K562 (cell line): ENCODE measurements around the gene ZNF837. TPM values are rescaled to one million over a fixed set of nuclear protein-coding genes. Genes with fewer than 3 reads are reported as not detected.

Source experiments
- ARID1B ChIP-seq: fragments of 450-650 bp; IDR thresholded peaks from 2 replicates; pipeline ENCODE4 v1.6.1; 2016; ENCODE audit warnings: antibody characterized with exemption, mild to moderate bottlenecking, inconsistent platforms
- FOXP1 ChIP-seq: sonication (generic); formaldehyde crosslinking; IDR thresholded peaks from 2 replicates; pipeline ENCODE4 v1.8.0; 2022; ENCODE audit warnings: mild to moderate bottlenecking, missing genetic modification reagents
- L3MBTL2 ChIP-seq: fragments of 450-650 bp; IDR thresholded peaks from 2 replicates; pipeline ENCODE4 v1.6.1; 2016; ENCODE audit warnings: mild to moderate bottlenecking, moderate library complexity
- MTA3 ChIP-seq: fragments of 450-650 bp; formaldehyde crosslinking; IDR thresholded peaks from 2 replicates; pipeline ENCODE4 v1.6.1; 2017; ENCODE audit warnings: mild to moderate bottlenecking, borderline replicate concordance
- NR4A1 ChIP-seq, 2 experiments: fragments of 250-450 bp in 1 of 2; fragments of 450-650 bp in 1 of 2; sonication (Bioruptor Pico) in 1 of 2; IDR thresholded peaks; 2 replicates each; pipeline versions ENCODE4 v1.4.0 to v1.6.1; 2016 to 2020; ENCODE audit warnings: mild to moderate bottlenecking in 2 of 2, missing compliant biosample characterization in 1 of 2, missing genetic modification characterization in 1 of 2, moderate library complexity in 1 of 2
- RBM25 ChIP-seq: fragments of 200-400 bp; formaldehyde crosslinking; IDR thresholded peaks from 2 replicates; pipeline ENCODE4 v1.6.1; 2018; ENCODE audit warnings: low read length, low read depth, moderate library complexity; ENCODE audit not compliant: severe bottlenecking
- SREBF1 ChIP-seq: fragments of 150-350 bp; IDR thresholded peaks from 2 replicates; pipeline ENCODE4 v1.6.1; 2014; ENCODE audit warnings: antibody characterized with exemption, low read depth, low read length, borderline replicate concordance
- U2AF2 ChIP-seq: fragments of 200-400 bp; formaldehyde crosslinking; optimal IDR thresholded peaks from 2 replicates; pipeline ENCODE3; 2017; ENCODE audit warnings: low read depth, mild to moderate bottlenecking, low read length
- ZKSCAN3 ChIP-seq: fragments of 250-450 bp; sonication (Bioruptor Pico); IDR thresholded peaks from 2 replicates; pipeline ENCODE4 v1.4.0; 2020
- ZNF316 ChIP-seq: fragments of 450-650 bp; IDR thresholded peaks from 2 replicates; pipeline ENCODE4 v1.6.1; 2016
- ZNF707 ChIP-seq: fragments of 250-450 bp; sonication (Bioruptor Pico); conservative IDR thresholded peaks from 2 replicates; pipeline ENCODE4 v1.8.0; 2022; ENCODE audit warnings: inconsistent platforms, mild to moderate bottlenecking, moderate library complexity
- polyA plus RNA-seq, 8 experiments: library from polyadenylated mRNA; depleted of rRNA in 4 of 8; stranded (reverse) in 5 of 8; unstranded in 3 of 8; fragments of >200 nt; fragmentation: Nextera tagmentation in 2 of 8; fragmentation: Illumina TruSeq in 1 of 8; extraction: Ambion mirVana in 2 of 8; extraction: Trizol in 1 of 8; gene quantifications; 2 replicates each; pipeline versions ENCODE4 v1.2.1 to v1.2.3, GENCODE V29; 2011 to 2014; ENCODE audit warnings: inconsistent platforms in 1 of 8, missing spikeins in 1 of 8
- total RNA-seq, 7 experiments: library from RNA; depleted of rRNA in 6 of 7; stranded (reverse); fragments of >200 nt in 6 of 7; fragmentation: Illumina TruSeq in 2 of 7; extraction: Trizol in 2 of 7; gene quantifications; 2 replicates each; pipeline versions ENCODE4 v1.2.1 to v1.2.3, GENCODE V29; 2011 to 2021; ENCODE audit warnings: low replicate concordance in 1 of 7
- TF ChIP-seq, protein P1 (sequence below): fragments of 250-450 bp; sonication (Bioruptor Pico); IDR thresholded peaks from 2 replicates; pipeline ENCODE4 v1.4.0; 2020; ENCODE audit warnings: mild to moderate bottlenecking, moderate library complexity
- TF ChIP-seq, protein P2 (sequence below): fragments of 250-450 bp; sonication (Bioruptor Pico); IDR thresholded peaks from 2 replicates; pipeline ENCODE4 v1.5.0; 2021; ENCODE audit warnings: mild to moderate bottlenecking, moderate library complexity
- TF ChIP-seq, protein P3 (sequence below): fragments of 450-650 bp; formaldehyde crosslinking; IDR thresholded peaks from 2 replicates; pipeline ENCODE4 v1.4.0; 2022; ENCODE audit warnings: missing genetic modification characterization
- TF ChIP-seq, protein P4 (sequence below), 2 experiments: fragments of 450-650 bp in 1 of 2; IDR thresholded peaks; 2 replicates each; pipeline ENCODE4 v1.6.1; 2011 to 2017; ENCODE audit warnings: low read depth in 2 of 2, antibody characterized with exemption in 1 of 2, borderline replicate concordance in 1 of 2, low read length in 1 of 2, mild to moderate bottlenecking in 1 of 2, mixed read lengths in 1 of 2; ENCODE audit not compliant: control insufficient read depth in 1 of 2

ZNF837 gene
- total and polyA plus RNA-seq, 9 of the 15 experiments (the other 6 are each of a cell fraction or from before 2014, with no cell fraction given), result 0.11 to 2.1 (median 0.57) TPM; not detected in 4

- TF ChIP-seq RBM25, result peak; percentile 62
- TF ChIP-seq NR4A1 (CRISPR knock-in tag; IDR thresholded peaks at IDR 0.05), result no peak
- no peak for TF ChIP-seq NR4A1 (tag; IDR thresholded peaks at IDR 0.05)
- TF ChIP-seq, protein P1, sequence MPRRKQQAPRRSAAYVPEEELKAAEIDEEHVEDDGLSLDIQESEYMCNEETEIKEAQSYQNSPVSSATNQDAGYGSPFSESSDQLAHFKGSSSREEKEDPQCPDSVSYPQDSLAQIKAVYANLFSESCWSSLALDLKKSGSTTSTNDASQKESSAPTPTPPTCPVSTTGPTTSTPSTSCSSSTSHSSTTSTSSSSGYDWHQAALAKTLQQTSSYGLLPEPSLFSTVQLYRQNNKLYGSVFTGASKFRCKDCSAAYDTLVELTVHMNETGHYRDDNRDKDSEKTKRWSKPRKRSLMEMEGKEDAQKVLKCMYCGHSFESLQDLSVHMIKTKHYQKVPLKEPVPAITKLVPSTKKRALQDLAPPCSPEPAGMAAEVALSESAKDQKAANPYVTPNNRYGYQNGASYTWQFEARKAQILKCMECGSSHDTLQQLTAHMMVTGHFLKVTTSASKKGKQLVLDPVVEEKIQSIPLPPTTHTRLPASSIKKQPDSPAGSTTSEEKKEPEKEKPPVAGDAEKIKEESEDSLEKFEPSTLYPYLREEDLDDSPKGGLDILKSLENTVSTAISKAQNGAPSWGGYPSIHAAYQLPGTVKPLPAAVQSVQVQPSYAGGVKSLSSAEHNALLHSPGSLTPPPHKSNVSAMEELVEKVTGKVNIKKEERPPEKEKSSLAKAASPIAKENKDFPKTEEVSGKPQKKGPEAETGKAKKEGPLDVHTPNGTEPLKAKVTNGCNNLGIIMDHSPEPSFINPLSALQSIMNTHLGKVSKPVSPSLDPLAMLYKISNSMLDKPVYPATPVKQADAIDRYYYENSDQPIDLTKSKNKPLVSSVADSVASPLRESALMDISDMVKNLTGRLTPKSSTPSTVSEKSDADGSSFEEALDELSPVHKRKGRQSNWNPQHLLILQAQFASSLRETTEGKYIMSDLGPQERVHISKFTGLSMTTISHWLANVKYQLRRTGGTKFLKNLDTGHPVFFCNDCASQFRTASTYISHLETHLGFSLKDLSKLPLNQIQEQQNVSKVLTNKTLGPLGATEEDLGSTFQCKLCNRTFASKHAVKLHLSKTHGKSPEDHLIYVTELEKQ (CRISPR knock-in tag), result no peak
- TF ChIP-seq, protein P2, sequence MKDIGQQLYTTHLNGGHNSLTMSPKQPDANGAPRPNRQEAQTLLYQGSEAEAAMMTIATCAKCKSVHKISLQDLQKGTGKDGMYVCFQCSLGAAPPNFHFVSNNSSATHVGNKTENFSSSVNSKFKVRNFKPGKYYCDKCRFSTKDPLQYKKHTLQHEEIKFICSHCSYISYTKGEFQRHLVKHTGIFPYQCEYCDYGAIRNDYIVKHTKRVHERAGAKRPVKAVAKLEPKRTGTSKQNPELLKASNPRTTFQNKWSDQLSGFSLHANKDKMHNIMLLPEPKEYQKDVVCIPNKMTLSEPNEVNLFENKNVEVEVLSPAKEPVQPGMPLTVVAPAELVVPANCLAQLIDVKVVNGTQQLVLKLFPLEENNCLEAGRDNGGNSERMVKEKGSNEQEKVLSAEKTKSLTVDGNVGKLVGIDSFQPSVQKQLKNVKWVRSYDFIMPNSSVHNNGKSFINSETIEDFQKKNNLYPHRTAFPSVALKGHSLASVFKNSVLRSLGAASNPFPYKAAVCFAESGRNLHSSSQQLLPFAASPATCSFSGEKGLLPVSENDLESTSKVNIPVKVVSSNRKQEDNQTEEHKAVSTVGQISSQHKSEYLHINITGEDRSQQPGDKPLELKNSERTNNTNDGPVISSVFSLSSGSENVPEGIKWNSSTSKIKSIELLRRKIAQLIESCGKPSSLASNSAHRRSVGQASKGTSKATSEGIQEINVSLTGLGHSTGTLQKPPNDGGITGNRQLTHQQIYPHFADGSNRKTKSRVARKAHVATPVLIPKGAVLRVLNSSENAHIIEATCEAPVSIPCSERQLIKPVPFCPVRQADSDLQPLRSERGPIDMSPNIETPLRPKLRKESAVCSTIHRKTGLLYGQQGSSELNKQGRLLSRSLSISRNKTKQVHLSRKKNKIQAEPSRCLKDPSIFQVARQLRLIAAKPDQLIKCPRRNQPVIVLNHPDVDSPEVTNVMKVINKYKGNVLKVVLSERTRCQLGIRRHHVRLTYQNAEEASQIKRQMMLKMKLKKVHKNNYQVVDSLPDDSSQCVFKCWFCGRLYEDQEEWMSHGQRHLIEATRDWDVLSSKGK (CRISPR knock-in tag), result no peak
- TF ChIP-seq SREBF1, result no peak
- TF ChIP-seq, protein P3, sequence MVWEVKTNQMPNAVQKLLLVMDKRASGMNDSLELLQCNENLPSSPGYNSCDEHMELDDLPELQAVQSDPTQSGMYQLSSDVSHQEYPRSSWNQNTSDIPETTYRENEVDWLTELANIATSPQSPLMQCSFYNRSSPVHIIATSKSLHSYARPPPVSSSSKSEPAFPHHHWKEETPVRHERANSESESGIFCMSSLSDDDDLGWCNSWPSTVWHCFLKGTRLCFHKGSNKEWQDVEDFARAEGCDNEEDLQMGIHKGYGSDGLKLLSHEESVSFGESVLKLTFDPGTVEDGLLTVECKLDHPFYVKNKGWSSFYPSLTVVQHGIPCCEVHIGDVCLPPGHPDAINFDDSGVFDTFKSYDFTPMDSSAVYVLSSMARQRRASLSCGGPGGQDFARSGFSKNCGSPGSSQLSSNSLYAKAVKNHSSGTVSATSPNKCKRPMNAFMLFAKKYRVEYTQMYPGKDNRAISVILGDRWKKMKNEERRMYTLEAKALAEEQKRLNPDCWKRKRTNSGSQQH (CRISPR knock-in tag), result no peak
- TF ChIP-seq, protein P4, sequence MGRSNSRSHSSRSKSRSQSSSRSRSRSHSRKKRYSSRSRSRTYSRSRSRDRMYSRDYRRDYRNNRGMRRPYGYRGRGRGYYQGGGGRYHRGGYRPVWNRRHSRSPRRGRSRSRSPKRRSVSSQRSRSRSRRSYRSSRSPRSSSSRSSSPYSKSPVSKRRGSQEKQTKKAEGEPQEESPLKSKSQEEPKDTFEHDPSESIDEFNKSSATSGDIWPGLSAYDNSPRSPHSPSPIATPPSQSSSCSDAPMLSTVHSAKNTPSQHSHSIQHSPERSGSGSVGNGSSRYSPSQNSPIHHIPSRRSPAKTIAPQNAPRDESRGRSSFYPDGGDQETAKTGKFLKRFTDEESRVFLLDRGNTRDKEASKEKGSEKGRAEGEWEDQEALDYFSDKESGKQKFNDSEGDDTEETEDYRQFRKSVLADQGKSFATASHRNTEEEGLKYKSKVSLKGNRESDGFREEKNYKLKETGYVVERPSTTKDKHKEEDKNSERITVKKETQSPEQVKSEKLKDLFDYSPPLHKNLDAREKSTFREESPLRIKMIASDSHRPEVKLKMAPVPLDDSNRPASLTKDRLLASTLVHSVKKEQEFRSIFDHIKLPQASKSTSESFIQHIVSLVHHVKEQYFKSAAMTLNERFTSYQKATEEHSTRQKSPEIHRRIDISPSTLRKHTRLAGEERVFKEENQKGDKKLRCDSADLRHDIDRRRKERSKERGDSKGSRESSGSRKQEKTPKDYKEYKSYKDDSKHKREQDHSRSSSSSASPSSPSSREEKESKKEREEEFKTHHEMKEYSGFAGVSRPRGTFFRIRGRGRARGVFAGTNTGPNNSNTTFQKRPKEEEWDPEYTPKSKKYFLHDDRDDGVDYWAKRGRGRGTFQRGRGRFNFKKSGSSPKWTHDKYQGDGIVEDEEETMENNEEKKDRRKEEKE (IDR thresholded peaks at IDR 0.05; ENCODE audit: borderline replicate concordance in 1 of 2, control insufficient read depth in 1 of 2, low read depth in 2 of 2, low read length in 1 of 2), result 0 out of 4 replicates have a peak, but pooled peaks of 1 of the 2 experiments have one; percentile 60
- TF ChIP-seq U2AF2, result no peak
- TF ChIP-seq ZNF316, result peak; percentile 55
- TF ChIP-seq L3MBTL2, result peak; percentile 70; the same call in 1 of the 2 replicates
- no peak for TF ChIP-seq FOXP1
- no peak for TF ChIP-seq ARID1B
- TF ChIP-seq ZKSCAN3 (CRISPR knock-in tag), result no peak
- TF ChIP-seq MTA3, result peak; percentile 48; the same call in 1 of the 2 replicates
- TF ChIP-seq ZNF707, result no peak
Observed at GRCh38 chr19:58362272-58362994, 18.4 kb downstream of the ZNF837 start, which contains the start of gene ZNF497 (continued).
